ENCODE data around the gene TBX6.

GRCh38 chr16:30122604-30123160, 31.0 kb upstream of the TBX6 start:
- no peak for TF ChIP-seq EZH2 (IDR thresholded peaks at IDR 0.05; ENCODE audit: borderline replicate concordance, low read length)
- TF ChIP-seq, protein P1, sequence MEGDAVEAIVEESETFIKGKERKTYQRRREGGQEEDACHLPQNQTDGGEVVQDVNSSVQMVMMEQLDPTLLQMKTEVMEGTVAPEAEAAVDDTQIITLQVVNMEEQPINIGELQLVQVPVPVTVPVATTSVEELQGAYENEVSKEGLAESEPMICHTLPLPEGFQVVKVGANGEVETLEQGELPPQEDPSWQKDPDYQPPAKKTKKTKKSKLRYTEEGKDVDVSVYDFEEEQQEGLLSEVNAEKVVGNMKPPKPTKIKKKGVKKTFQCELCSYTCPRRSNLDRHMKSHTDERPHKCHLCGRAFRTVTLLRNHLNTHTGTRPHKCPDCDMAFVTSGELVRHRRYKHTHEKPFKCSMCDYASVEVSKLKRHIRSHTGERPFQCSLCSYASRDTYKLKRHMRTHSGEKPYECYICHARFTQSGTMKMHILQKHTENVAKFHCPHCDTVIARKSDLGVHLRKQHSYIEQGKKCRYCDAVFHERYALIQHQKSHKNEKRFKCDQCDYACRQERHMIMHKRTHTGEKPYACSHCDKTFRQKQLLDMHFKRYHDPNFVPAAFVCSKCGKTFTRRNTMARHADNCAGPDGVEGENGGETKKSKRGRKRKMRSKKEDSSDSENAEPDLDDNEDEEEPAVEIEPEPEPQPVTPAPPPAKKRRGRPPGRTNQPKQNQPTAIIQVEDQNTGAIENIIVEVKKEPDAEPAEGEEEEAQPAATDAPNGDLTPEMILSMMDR (IDR thresholded peaks at IDR 0.05; ENCODE audit: low read length), result no peak
